Lung (tissue), 12 donors: Measurements from ENCODE around the gene RFX3. TPM values are rescaled to one million over a fixed set of nuclear protein-coding genes. Genes with fewer than 3 reads are reported as not detected.

Source experiments
- ATAC-seq: fragments of 200-7000 bp; cut with Tn5 transposase; one replicate; pipeline ENCODE4 v1.9.1; 2020; ENCODE audit warnings: moderate number of reproducible peaks; ENCODE audit not compliant: insufficient read depth, low FRiP score
- DNase-seq, 3 donors: peaks; one replicate each; pipeline ENCODE4 v3.0.0-alpha.2; 2013 to 2017
- H3K27ac ChIP-seq, 2 donors: one replicate each; pipeline ENCODE4 v1.5.1; 2013; ENCODE audit warnings: mild to moderate bottlenecking in 2 of 2, moderate library complexity in 2 of 2, control low read depth in 1 of 2, inconsistent platforms in 1 of 2, low read depth in 1 of 2, low read length in 1 of 2
- H3K27me3 ChIP-seq, 3 donors: one replicate each; pipeline ENCODE4 v1.5.1; 2013; ENCODE audit warnings: low read length in 2 of 3; ENCODE audit not compliant: control insufficient read depth in 3 of 3, insufficient read depth in 3 of 3
- H3K36me3 ChIP-seq, 4 donors: one replicate each; pipeline ENCODE4 v1.5.1; 2013; ENCODE audit warnings: low read length in 4 of 4, mild to moderate bottlenecking in 1 of 4, moderate library complexity in 1 of 4; ENCODE audit not compliant: control insufficient read depth in 4 of 4, insufficient read depth in 4 of 4
- H3K4me1 ChIP-seq, 5 donors: one replicate each; pipeline ENCODE4 v1.5.1; 2013; ENCODE audit warnings: low read length in 5 of 5, mild to moderate bottlenecking in 2 of 5, moderate library complexity in 1 of 5; ENCODE audit not compliant: control insufficient read depth in 5 of 5, insufficient read depth in 5 of 5
- H3K4me3 ChIP-seq: one replicate; pipeline ENCODE4 v1.5.1; 2013; ENCODE audit warnings: mild to moderate bottlenecking, control low read depth, moderate library complexity
- H3K9ac ChIP-seq, 2 donors: one replicate each; pipeline ENCODE4 v1.5.1; 2013; ENCODE audit warnings: low read length in 2 of 2, control low read depth in 1 of 2; ENCODE audit not compliant: insufficient read depth in 1 of 2
- H3K9me3 ChIP-seq, 4 donors: one replicate each; pipeline ENCODE4 v1.5.1; 2013; ENCODE audit warnings: low read length in 3 of 4, mild to moderate bottlenecking in 1 of 4, moderate library complexity in 1 of 4; ENCODE audit not compliant: control insufficient read depth in 4 of 4, insufficient read depth in 3 of 4
- CTCF ChIP-seq: IDR thresholded peaks from 2 replicates; pipeline ENCODE4 v1.5.1; 2012; ENCODE audit warnings: mild to moderate bottlenecking; ENCODE audit errors: control extremely low read depth, extremely low read depth
- WGBS, 2 donors: extraction: QIAGEN DNeasy Blood & Tissue Kit; methylation state at CpG; one replicate each; pipeline ENCODE4 v1.1.7; 2013; 5-methylcytosine and 5-hydroxymethylcytosine counted together
- polyA plus RNA-seq, 2 donors: library from polyadenylated mRNA; stranded (reverse); fragments of 200-250 nt; gene quantifications; one replicate each; pipeline ENCODE4 v1.2.1, GENCODE V29; 2013
- total RNA-seq, 2 donors: library from RNA; depleted of rRNA in 1 of 2; stranded (reverse); fragments of >200 nt in 1 of 2; gene quantifications; one replicate each; pipeline ENCODE4 v1.2.1, GENCODE V29; 2014 to 2021
- donor health status: control.
- donor health status: control.
- donor health status: Bipolar disorder and iron deficiency.
- donor health status: healthy.
- donor health status: DM: yes; HTN: yes; CAD: no.

Gene RFX3
- total and polyA plus RNA-seq, 4 donors = 3.3 to 45.8 (median 14.0) TPM

- ATAC-seq (no peak), DNase-seq (no peak)
- Histone ChIP-seq H3K9ac (no peak overlapping the region), H3K36me3 (peaks cover 0 to 11% (median 4%) of the 10 kb centered on the region in 4 donors), H3K4me3 (no peak overlapping the region), H3K9me3 (no peaks in the 10 kb centered on the region), H3K4me1 (no peaks in the 10 kb centered on the region), H3K27me3 (no peaks in the 10 kb centered on the region), H3K27ac (no peak overlapping the region)
- TF ChIP-seq CTCF = no peak
- 94 to 99% methylated on average over 3 of the region's 3 CpGs for WGBS, 2 donors
Observed at GRCh38 chr9:3263698-3264097, 262.1 kb downstream of the RFX3 start.

- no peak for TF ChIP-seq CTCF
- Histone ChIP-seq H3K27ac (no peak overlapping the region), H3K9me3 (no peaks in the 10 kb centered on the region), H3K36me3 (peaks cover 0 to 11% (median 4%) of the 10 kb centered on the region in 4 donors), H3K27me3 (no peaks in the 10 kb centered on the region), H3K4me3 (no peak overlapping the region), H3K4me1 (no peaks in the 10 kb centered on the region), H3K9ac (no peak overlapping the region)
- ATAC-seq (no peak), DNase-seq (no peak)
- WGBS, 2 donors = 94 to 97% methylated on average over 10 of the region's 10 CpGs
Observed at GRCh38 chr9:3262826-3263529, 262.8 kb downstream of the RFX3 start.

- WGBS, 2 donors = 97 to 99% methylated on average over 5 of the region's 5 CpGs
- Histone ChIP-seq H3K36me3 (peaks cover 2 to 16% (median 9%) of the 10 kb centered on the region in 4 donors), H3K9ac (no peak overlapping the region), H3K9me3 (no peaks in the 10 kb centered on the region), H3K27me3 (no peaks in the 10 kb centered on the region), H3K4me1 (no peaks in the 10 kb centered on the region), H3K27ac (no peak overlapping the region), H3K4me3 (no peak overlapping the region)
- ATAC-seq = no peak
- no peak for DNase-seq
- TF ChIP-seq CTCF = no peak
Observed at GRCh38 chr9:3261484-3261883, 264.3 kb downstream of the RFX3 start.
